Fibroblast of upper back skin (primary cell): ENCODE results near the gene HEPN1.
"Not testable (repeated sequence)": the region's sequence is repeated elsewhere in the genome, so short reads cannot be mapped to it uniquely, and the experiment has no call there.

Source experiments
- DNase-seq: peaks from one replicate; pipeline ENCODE4 v3.0.0-alpha.2; 2013

The HEPN1 gene

GRCh38 chr11:124944565-124944964, 25.5 kb downstream of the HEPN1 start:
- DNase-seq: no peak

GRCh38 chr11:124945826-124946225, 26.8 kb downstream of the HEPN1 start:
- DNase-seq: no peak

- peak; percentile 69 for DNase-seq
Measured at GRCh38 chr11:124946735-124947141, 27.7 kb downstream of the HEPN1 start.

GRCh38 chr11:124950601-124951330, 31.7 kb downstream of the HEPN1 start:
- DNase-seq: no peak

DNA sequence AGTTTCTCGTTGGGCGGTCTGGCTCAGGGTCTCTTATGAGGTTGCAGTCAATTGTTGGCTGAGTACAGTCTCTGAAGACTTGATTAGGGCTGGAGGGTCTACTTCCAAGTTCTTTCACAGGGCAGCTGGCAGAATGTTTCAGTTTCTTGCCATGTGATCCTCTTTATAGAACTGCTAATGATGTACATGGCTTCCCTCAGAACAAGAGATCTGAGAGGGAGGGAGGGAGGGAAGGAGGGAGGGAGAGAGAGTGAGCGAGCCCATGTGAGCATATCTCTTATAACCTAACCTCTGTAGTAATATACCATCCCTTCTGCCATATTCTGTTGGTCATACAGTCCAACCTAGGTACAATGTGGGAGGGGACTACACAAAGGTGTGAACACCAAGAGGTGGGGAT, 32.3 kb downstream of the HEPN1 start:
- DNase-seq: no peak

- DNase-seq: peak; percentile 98
Measured at GRCh38 chr11:124953753-124954589, 34.9 kb downstream of the HEPN1 start, which contains the start of gene CCDC15. TSS of gene CCDC15 (plus strand) at chr11:124954202. CDS start at chr11:124954733, 531 bp downstream.

DNA sequence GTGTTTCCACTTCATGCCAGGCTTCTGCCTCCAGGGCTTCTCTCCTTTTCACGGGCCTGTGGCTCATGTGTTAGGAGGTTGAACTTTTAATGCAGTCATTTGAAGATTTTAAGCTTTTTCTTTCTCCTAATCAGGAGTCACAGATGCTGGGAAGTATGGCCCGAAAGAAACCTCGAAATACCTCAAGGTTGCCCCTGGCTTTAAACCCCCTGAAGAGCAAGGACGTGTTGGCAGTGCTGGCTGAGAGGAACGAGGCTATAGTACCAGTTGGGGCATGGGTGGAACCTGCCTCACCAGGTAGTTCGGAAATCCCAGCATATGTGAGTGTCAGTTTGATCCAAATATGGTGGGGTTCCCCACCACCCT, 35.5 kb downstream of the HEPN1 start:
- DNase-seq: no peak

DNA sequence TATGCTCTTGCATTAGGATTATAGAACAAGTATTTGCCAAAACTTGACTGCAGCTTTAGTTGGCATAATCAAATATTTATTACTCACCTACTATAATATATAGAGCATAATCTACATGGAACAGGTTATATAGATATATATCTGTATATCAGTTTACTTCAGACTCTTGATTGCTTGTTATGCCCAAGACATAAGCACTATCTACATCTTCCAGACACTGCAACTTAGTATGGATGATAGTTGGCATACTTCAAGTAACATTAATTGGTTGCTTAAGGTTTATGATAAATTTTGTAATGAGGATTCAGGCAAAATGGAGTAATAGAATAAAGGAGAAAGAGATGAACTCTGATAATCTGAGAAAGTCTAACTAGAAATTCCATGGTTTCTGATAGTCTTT, 36.0 kb downstream of the HEPN1 start:
- DNase-seq: no peak

GRCh38 chr11:124961972-124962609, 43.0 kb downstream of the HEPN1 start:
- DNase-seq: peak; percentile 80

GRCh38 chr11:124968197-124968596, 49.1 kb downstream of the HEPN1 start:
- not testable (repeated sequence) for DNase-seq
